MCF 10A (cell line): ENCODE measurements around the gene TMEM59L. TPM values are rescaled to one million over a fixed set of nuclear protein-coding genes. Genes with fewer than 3 reads are reported as not detected.

Experiments
- BruUV-seq: library from RNA; stranded (reverse); fragments of 400-500 nt; replicated peaks from 2 replicates; lab custom pipeline; 2021; lab: Mats Ljungman, UMichigan
- CTCF ChIA-PET: fragments of 300-600 bp; sonication (Branson Sonifier 250); formaldehyde crosslinking; extraction: SDS; loops from one replicate; lab custom pipeline; 2021; ENCODE audit warnings: antibody characterized with exemption, inconsistent platforms; lab: Yijun Ruan, JAX
- POLR2A ChIA-PET: fragments of 300-600, 350-650 bp; sonication (Branson Sonifier 250); formaldehyde crosslinking; extraction: SDS; loops from one replicate; lab custom pipeline; 2020; ENCODE audit warnings: antibody characterized with exemption, inconsistent platforms; lab: Yijun Ruan, JAX
- DNase-seq: peaks from one replicate; pipeline ENCODE4 v3.0.0-alpha.2; 2018; ENCODE audit not compliant: unreplicated experiment
- H3K27ac Mint-ChIP-seq: one replicate; pipeline ENCODE4 v1.8.0; 2022; ENCODE audit warnings: mild to moderate bottlenecking, low read depth, mixed read lengths; ENCODE audit not compliant: unreplicated experiment
- H3K27me3 Mint-ChIP-seq: one replicate; pipeline ENCODE4 v1.8.0; 2022; ENCODE audit warnings: mixed read lengths; ENCODE audit not compliant: insufficient read depth, unreplicated experiment
- H3K36me3 Mint-ChIP-seq: one replicate; pipeline ENCODE4 v1.8.0; 2022; ENCODE audit warnings: mild to moderate bottlenecking, moderate library complexity, mixed read lengths; ENCODE audit not compliant: insufficient read depth, unreplicated experiment
- H3K4me1 Mint-ChIP-seq: one replicate; pipeline ENCODE4 v1.8.0; 2022; ENCODE audit warnings: mixed read lengths; ENCODE audit not compliant: insufficient read depth, unreplicated experiment
- H3K4me3 Mint-ChIP-seq: one replicate; pipeline ENCODE4 v1.8.0; 2022; ENCODE audit warnings: mild to moderate bottlenecking, moderate library complexity, mixed read lengths; ENCODE audit not compliant: unreplicated experiment
- H3K9me3 Mint-ChIP-seq: one replicate; pipeline ENCODE4 v1.8.0; 2022; ENCODE audit warnings: mixed read lengths; ENCODE audit not compliant: unreplicated experiment
- CTCF ChIP-seq: fragments of 200-600 bp; IDR thresholded peaks from one replicate; pipeline ENCODE4 v1.8.0; 2022; ENCODE audit warnings: antibody characterized with exemption, mild to moderate bottlenecking; ENCODE audit not compliant: unreplicated experiment
- intact Hi-C: fragments of 100-400 bp; cut with micrococcal nuclease; formaldehyde crosslinking; loops from 2 replicates; pipeline ENCODE4 v1.14.1; 2022
- total RNA-seq: library from RNA; stranded (reverse); gene quantifications from 2 replicates; pipeline ENCODE4 v1.2.3, GENCODE V29; 2022

TMEM59L gene
- total RNA-seq, 1 experiment from 2014 or later = 0.33 TPM

- no peak for TF ChIP-seq CTCF
- H3K27me3 Mint-ChIP-seq = no peaks in the 10 kb centered on the region
- POLR2A ChIA-PET = no interaction called here
- no peak overlapping the region for H3K4me3 Mint-ChIP-seq
- intact Hi-C loops = no loop called here
- H3K27ac Mint-ChIP-seq = no peak overlapping the region
- BruUV-seq = no TSS peak
- DNase-seq = no peak
- H3K9me3 Mint-ChIP-seq = no peaks in the 10 kb centered on the region
- H3K4me1 Mint-ChIP-seq = peaks cover 5% of the 10 kb centered on the region
- CTCF ChIA-PET = interaction anchor here (0.6 kb wide), 1 partner anchor 57 kb away, joined by 3 read pairs; no protein-coding TSS in a partner anchor
- no peaks in the 10 kb centered on the region for H3K36me3 Mint-ChIP-seq
These were observed 38.6 kb downstream of the TMEM59L start for GRCh38 chr19:18651300-18651699.

GRCh38 chr19:18651733-18652132, 39.1 kb downstream of the TMEM59L start:
- Mint-ChIP-seq H3K9me3 (no peaks in the 10 kb centered on the region), H3K27ac (no peak overlapping the region), H3K36me3 (no peaks in the 10 kb centered on the region), H3K4me3 (no peak overlapping the region), H3K4me1 (peaks cover 5% of the 10 kb centered on the region), H3K27me3 (peaks cover 4% of the 10 kb centered on the region)
- no peak for TF ChIP-seq CTCF
- ChIA-PET POLR2A (no interaction called here), CTCF (interaction anchor here (0.7 kb wide), 1 partner anchor 93 kb away, joined by 3 read pairs; no protein-coding TSS in a partner anchor)
- intact Hi-C loops = no loop called here
- no TSS peak for BruUV-seq
- no peak for DNase-seq

- H3K9me3 Mint-ChIP-seq = no peaks in the 10 kb centered on the region
- intact Hi-C loops = no loop called here
- POLR2A ChIA-PET = no interaction called here
- H3K4me1 Mint-ChIP-seq = peaks cover 11% of the 10 kb centered on the region
- DNase-seq = no peak
- no TSS peak for BruUV-seq
- TF ChIP-seq CTCF = no peak
- H3K4me3 Mint-ChIP-seq = no peak overlapping the region
- CTCF ChIA-PET = no interaction called here
- H3K36me3 Mint-ChIP-seq = peaks cover 7% of the 10 kb centered on the region
- H3K27me3 Mint-ChIP-seq = peaks cover 18% of the 10 kb centered on the region
- H3K27ac Mint-ChIP-seq = no peak overlapping the region
These were observed 41.2 kb downstream of the TMEM59L start for GRCh38 chr19:18653853-18654252.

GRCh38 chr19:18654469-18654868, 41.8 kb downstream of the TMEM59L start:
- H3K4me1 Mint-ChIP-seq = peaks cover 11% of the 10 kb centered on the region

More at GRCh38 chr19:18654469-18654868, 41.8 kb downstream of the TMEM59L start:
- Mint-ChIP-seq H3K36me3 (peaks cover 10% of the 10 kb centered on the region), H3K9me3 (no peaks in the 10 kb centered on the region), H3K4me3 (no peak overlapping the region), H3K27me3 (peaks cover 18% of the 10 kb centered on the region), H3K27ac (no peak overlapping the region)
- DNase-seq = no peak
- TF ChIP-seq CTCF = no peak
- ChIA-PET CTCF (interaction anchor here (0.6 kb wide), 1 partner anchor 66 kb away, joined by 3 read pairs; the partner anchor contains the start of gene REX1BD), POLR2A (no interaction called here)
- intact Hi-C loops = no loop called here
- no TSS peak for BruUV-seq
